ENCODE measurements around the gene VAC14.
"Not testable (repeated sequence)": the region's sequence is repeated elsewhere in the genome, so short reads cannot be mapped to it uniquely, and the experiment has no call there.

Gene VAC14

DNA sequence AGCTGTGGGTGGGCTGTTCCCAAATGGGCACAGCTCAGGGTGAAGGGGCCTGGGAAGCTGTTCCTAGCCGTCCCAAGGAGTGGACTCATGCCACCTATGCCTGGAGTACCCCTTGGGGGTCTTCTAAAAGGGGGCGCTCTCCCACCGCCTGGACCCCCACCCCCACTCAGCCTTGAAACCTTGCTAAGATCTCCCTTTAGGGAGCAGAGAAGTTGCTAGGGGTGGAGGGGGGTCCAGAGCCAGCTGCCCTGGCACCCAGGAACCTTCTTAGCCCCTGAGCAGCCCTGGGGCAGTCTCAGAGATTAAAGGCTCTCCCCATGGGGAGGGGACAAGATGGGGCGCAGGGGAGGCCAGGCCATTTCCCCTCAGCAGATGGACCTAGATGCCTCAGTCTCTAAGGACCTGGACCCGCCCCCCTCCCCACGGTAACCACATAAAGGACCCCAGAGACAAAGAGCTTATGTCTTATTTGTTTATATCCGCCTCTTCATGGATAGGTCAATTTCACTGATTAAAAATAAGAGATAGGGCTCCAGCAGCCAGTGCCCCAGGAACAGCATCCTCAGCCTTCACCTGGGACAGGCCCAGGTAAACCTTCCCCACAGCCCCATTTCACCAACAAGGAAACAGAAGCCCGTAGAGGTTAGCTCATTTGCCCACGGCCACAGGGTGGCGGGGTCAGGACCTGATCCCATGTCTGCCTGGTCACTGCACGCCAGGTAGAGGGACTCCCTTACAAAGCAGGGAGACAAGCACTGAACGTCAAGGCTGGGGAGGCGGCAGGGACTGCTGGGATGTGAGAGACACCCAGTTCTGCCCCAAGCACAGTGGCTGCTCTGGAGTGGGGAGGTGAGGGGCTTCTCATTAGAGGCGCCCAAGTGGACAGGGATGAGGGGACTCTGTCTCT, 118.5 kb downstream of the VAC14 start:
- DNase-seq (ENCODE audit: low read depth in 1 of 2, low spot score in 1 of 2) = no peak

- no peak for DNase-seq (ENCODE audit: low read depth in 1 of 2, low spot score in 1 of 2)
These were observed 119.3 kb downstream of the VAC14 start for GRCh38 chr16:70681382-70682238.

- DNase-seq (ENCODE audit: low read depth in 1 of 2, low spot score in 1 of 2) = no peak
These were observed 120.2 kb downstream of the VAC14 start for GRCh38 chr16:70680495-70681381.

GRCh38 chr16:70679671-70680494, 121.1 kb downstream of the VAC14 start:
- no peak for DNase-seq (ENCODE audit: low read depth in 1 of 2, low spot score in 1 of 2)

DNA sequence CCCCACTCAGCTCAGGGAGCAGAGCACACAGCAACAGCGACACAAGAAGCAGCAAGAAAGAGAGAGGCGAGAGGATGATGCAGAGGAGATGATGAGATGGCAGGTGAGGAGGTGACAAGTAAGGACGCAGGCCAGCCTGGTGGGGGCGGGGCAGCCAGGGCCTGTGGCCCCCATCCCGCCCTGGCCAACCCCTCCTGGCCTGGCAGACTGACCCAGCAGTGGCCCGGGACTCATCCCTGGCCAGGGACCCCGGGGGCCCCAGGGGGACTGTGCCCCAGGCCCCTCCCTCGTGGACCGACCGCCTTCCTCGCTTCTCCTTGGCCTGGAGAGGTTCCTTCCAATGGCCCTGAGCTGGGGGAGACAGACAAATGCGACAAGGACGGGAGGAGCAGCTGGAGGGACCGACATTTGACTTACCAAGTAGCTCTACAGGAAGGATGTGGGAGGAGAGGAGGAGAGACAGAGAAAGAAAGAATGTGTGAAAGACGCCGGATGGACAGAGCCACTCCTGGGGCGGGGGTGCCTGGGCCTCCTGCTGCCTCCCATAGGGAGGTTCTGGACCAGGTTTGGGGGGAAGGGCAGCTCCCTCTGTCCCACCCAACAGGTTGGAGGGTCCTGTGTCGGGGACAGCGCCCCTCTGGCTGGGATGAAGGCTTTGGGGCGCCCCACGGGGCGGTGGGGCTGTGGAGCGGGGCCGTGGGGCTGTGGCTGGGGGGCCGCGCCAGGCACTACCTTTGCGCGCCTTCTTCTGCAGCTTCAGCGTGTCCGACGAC, 121.9 kb downstream of the VAC14 start:
- DNase-seq (ENCODE audit: low read depth in 1 of 2, low spot score in 1 of 2) = no peak

GRCh38 chr16:70678121-70678897, 122.6 kb downstream of the VAC14 start:
- DNase-seq (ENCODE audit: low read depth in 1 of 2, low spot score in 1 of 2) = no peak

DNA sequence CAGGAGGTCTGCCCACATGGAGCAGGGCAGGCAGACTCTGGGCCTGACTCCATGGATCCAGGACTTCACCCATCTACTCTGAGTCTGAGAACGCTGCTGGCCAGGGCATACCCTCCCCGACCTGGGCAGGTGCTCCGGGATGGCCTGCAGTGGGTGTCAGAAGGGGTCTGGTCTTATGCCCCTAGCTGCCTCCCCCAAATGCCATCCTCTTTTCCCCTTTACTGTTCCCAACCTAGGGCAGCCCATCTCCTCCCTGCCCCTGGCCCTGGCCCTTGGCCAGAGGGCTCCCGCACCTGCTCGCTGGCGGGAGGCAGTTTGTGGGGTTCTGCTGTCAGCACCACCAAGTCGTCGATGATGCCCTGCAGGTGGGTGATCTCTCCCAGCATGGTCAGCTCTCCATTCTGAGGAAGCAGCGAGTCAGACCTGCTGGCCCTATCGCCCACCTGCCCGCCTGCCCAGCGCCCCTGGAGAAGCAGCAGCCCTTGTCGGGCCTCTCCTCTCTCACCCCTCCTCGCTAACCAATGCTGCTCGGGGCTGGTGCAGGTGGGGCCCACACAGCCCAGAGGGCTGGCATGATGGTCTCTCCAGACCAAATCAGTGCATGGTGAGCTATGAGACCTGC, 123.3 kb downstream of the VAC14 start:
- no peak for DNase-seq (ENCODE audit: low read depth in 1 of 2, low spot score in 1 of 2)

- DNase-seq (ENCODE audit: low read depth in 1 of 2, low spot score in 1 of 2) = no peak
These were observed 124.1 kb downstream of the VAC14 start for GRCh38 chr16:70676675-70677498.

DNA sequence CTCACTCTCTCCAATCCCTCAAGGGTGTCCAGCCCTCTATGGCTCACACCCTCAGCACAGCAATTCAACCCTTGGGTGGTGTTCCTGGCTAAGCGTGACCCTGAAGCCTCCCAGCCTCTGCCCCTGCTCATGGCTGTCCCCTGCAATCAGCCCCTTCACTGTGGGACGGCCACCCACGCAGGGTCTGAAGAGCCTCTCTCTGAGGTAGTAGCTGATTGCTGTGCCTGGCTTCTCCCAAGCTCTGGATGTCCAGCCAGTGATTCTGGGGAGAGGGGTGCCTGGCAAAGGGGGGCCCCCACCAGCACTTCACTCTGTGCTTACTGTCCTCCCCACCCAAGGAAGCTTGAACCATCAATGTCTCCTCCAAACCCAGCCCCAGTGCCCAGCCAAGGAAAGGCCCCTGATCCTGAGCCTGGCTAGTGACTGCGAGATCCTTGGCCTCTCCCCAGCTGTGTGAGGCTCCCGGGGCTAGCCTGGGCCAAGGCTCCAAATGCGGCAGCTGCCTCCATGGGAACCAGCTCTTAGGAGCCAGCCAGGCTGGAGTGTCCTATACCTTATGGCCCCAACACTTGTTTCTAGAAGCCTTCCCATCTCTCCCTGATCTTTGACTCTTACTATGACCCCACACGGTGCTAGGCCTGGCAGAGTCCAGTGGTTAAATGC, 125.0 kb downstream of the VAC14 start:
- DNase-seq (ENCODE audit: low read depth in 1 of 2, low spot score in 1 of 2) = no peak

DNA sequence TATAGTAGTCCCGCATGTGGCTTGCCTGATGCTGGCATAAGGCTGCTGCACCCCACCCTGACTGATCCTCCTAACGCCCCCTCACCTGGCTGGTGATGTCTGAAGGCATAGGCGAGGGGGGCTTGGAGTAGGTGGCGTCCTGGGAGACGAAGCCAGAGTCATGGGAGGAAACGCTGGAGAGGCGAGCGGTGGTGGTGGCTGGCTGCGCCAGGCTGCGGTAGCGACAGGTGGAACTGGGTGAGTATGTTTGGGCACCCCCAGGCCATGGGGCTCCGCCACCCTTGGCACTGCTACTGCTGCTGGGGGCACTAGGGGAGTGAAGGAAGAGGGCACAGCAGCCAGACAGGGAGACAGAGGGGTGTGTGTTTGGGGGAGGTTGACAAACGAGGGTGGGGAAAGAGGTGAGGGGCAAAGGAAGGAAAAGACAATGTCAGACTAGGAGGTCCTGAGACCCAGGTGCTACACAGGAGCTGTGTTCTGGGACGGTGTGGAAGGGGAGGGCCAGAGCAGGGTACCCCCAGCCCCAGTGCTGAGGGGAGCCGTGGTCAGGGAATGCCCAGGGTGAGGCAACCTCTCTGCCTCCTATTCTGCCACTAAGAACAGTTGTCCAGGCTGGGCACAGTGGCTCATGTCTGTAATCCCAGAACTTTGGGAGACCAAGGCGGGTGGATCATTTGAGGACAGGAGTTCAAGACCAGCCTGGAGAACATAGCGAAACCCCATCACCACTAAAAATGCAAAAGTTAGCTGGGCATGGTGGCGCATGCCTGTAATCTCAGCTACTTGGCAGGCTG, 126.5 kb downstream of the VAC14 start:
- no peak for DNase-seq (ENCODE audit: low read depth in 1 of 2, low spot score in 1 of 2)

GRCh38 chr16:70670938-70671337, 130.0 kb downstream of the VAC14 start:
- DNase-seq (ENCODE audit: low read depth in 1 of 2, low spot score in 1 of 2) = not testable (repeated sequence)

- DNase-seq (ENCODE audit: low read depth in 1 of 2, low spot score in 1 of 2) = no peak
These were observed 130.8 kb downstream of the VAC14 start for GRCh38 chr16:70670175-70670574.

DNA sequence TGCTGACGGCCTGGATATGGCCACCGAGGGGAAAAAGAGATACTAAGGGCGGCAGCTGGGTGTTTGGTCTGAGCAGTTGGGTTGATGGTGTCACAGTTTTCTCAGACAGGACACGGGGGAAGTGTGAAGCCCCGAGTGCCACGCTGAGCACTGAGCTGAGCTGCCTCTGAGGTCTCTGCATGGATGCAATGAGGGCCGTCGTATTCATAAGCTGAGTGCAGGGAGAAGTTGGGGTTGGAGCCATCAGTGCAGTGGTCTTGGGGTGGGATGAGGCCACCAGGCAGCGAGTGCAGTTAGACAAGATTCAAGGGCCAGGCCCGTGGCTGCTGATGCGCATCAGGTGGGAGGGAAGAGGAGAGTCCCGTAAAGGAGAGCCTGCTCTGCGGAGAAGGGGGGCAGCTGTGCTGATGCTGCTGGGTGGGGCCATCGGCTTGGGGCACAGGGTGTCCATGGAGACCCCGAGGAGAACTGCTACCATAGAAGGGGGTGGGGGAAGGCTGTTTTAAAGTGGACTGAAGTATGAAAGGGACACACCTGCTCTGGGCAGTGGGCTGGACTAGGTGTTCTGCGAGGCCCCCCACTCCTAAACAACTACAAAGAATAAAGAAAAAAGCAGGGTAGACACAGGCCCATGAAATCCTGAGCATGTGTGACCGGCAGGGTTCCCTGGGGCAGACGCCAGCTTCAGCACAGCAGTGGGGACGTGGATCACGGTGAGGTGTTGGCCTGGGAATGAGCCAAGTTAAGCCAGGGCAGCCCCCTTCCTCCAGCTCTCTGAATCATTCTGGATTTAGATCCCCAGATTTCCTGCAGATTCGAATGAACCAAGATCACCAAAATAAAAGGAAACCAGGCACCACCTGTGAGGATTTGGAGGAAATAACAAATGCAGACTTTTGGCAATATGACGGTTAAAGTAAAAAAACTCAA, 134.9 kb downstream of the VAC14 start:
- DNase-seq (ENCODE audit: low read depth in 1 of 2, low spot score in 1 of 2) = no peak

DNA sequence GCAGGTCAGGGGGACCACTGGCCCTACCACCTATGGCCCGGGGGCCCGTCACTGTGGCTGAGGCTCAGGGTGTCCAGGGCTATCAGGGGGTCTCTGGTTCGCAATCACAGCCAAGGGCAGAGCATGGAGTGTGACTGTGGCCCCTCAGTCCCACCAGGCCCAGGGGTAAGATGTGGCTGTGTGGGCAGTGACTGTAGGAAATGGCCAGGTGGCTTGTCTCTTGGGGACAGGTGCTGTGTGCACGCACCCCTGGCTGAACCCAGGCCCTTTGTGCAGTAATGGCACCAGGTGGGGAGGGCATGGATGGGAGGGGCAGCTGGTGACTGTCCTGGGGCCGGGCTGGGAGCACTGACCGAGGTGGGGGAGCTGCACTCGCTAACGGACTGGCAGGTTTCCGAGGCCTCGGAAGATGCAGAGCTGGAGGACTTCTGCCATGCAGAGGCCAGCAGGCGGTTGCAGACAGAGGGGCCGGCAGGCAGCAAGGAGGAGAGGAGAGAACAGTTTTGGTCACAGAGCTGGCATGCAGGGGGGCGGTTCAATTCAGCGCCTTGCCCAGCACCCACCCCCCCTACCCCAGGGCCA, 135.8 kb downstream of the VAC14 start:
- no peak for DNase-seq (ENCODE audit: low read depth in 1 of 2, low spot score in 1 of 2)

Measured in stimulated activated CD4-positive, alpha-beta T cell treated with anti-CD3 and anti-CD28 coated beads, Interleukin-15, amount 100 ng/mL, for 1 hour (primary cell).